ENCODE measurements around the gene GDPD4.

DNA sequence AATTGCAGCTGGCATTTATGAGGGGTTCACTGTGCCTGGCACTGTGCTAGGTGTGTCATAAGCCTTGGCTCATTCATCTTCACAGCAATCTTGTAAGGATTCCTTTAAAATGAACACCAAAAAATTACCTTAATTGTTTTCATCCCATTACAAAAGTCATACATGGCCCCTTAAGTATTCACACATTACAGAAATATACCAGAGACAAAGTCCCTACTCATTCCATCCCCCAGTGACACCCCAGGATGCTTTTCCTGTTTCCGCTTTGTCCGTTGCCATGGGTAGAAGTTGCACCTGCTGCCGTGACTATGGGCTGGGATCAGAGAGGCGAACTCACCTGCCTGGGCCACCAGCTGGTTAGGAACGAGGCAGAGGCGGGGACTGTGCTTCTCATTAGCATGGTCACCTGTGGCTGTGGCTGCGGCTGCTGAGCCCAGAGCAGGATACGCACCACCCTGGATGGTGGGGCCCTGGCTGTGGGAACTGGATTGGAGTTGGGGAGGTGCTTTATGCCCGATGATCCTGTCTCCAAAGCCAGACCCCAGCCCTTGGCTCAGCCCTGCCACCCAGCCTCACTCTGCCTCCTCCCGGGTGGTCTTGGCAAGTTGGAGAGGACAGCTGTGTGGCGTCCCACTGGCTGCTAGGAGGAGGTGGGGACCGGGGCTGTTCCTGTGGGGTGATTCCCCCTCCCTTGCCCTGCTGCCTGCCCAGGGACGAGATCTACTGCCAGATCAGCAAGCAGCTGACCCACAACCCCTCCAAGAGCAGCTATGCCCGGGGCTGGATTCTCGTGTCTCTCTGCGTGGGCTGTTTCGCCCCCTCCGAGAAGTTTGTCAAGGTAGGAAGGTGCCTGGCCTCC is 112.6 kb downstream of the GDPD4 start:
- TF ChIP-seq, protein P1, sequence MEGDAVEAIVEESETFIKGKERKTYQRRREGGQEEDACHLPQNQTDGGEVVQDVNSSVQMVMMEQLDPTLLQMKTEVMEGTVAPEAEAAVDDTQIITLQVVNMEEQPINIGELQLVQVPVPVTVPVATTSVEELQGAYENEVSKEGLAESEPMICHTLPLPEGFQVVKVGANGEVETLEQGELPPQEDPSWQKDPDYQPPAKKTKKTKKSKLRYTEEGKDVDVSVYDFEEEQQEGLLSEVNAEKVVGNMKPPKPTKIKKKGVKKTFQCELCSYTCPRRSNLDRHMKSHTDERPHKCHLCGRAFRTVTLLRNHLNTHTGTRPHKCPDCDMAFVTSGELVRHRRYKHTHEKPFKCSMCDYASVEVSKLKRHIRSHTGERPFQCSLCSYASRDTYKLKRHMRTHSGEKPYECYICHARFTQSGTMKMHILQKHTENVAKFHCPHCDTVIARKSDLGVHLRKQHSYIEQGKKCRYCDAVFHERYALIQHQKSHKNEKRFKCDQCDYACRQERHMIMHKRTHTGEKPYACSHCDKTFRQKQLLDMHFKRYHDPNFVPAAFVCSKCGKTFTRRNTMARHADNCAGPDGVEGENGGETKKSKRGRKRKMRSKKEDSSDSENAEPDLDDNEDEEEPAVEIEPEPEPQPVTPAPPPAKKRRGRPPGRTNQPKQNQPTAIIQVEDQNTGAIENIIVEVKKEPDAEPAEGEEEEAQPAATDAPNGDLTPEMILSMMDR (conservative IDR thresholded peaks at IDR 0.05; ENCODE audit: low read depth, low read length): no peak
- TF ChIP-seq RFX5 (IDR thresholded peaks at IDR 0.05; ENCODE audit: low read depth, low read length) (no peak), POLR2A (IDR thresholded peaks at IDR 0.05; ENCODE audit: low read depth, low read length) (no peak), CEBPB (IDR thresholded peaks at IDR 0.05; ENCODE audit: low read depth, low read length) (no peak), MAZ (IDR thresholded peaks at IDR 0.05; ENCODE audit: borderline replicate concordance, low read depth, low read length) (no peak), RCOR1 (IDR thresholded peaks at IDR 0.05; ENCODE audit: insufficient replicate concordance, low read length) (no peak)
